PFSK-1 (cell line): ENCODE data around the gene R3HDM1.

ENCODE experiments used
- POLR2AphosphoS5 ChIP-seq: IDR thresholded peaks from 2 replicates; pipeline ENCODE4 v1.6.1; 2012; ENCODE audit warnings: low read depth, mild to moderate bottlenecking, control low read depth, low read length, moderate library complexity
- TAF1 ChIP-seq: IDR thresholded peaks from 2 replicates; pipeline ENCODE4 v1.6.1; 2012; ENCODE audit warnings: low read length, control low read depth, borderline replicate concordance; ENCODE audit not compliant: insufficient read depth
- TF ChIP-seq, protein P1 (sequence below), 2 experiments: IDR thresholded peaks; 2 replicates each; pipeline versions ENCODE4 v1.6.1 to v1.8.0; 2011 to 2012; ENCODE audit warnings: low read depth in 2 of 2, low read length in 2 of 2, control low read depth in 1 of 2, inconsistent platforms in 1 of 2, mild to moderate bottlenecking in 1 of 2, moderate library complexity in 1 of 2; ENCODE audit not compliant: insufficient read depth in 1 of 2

DNA sequence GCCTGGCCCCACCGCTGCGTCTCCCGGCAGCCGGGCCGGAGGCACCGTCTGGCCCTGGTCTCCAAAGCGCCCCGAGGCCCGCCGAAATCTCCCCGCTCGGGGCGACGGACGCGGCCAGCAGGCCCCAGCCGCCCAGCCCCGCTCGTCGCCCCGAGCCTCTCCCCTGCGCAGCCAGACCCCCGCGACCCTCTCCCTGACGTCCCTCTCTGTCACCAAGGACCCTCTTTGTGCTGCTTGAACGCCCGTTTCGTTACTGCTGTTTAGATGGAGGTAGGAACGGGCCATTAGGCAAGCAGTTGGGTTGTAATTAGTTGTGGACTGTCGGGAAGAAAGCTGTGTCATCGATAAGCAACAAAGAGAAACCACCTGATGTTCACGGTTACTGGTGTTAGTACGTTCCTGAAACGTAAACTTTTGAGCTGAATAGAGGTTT, 211.1 kb downstream of the R3HDM1 start:
- TF ChIP-seq POLR2AphosphoS5 (no peak), TAF1 (0 out of 2 replicates have a peak, but pooled peaks have one; percentile 28)
- TF ChIP-seq, protein P1, sequence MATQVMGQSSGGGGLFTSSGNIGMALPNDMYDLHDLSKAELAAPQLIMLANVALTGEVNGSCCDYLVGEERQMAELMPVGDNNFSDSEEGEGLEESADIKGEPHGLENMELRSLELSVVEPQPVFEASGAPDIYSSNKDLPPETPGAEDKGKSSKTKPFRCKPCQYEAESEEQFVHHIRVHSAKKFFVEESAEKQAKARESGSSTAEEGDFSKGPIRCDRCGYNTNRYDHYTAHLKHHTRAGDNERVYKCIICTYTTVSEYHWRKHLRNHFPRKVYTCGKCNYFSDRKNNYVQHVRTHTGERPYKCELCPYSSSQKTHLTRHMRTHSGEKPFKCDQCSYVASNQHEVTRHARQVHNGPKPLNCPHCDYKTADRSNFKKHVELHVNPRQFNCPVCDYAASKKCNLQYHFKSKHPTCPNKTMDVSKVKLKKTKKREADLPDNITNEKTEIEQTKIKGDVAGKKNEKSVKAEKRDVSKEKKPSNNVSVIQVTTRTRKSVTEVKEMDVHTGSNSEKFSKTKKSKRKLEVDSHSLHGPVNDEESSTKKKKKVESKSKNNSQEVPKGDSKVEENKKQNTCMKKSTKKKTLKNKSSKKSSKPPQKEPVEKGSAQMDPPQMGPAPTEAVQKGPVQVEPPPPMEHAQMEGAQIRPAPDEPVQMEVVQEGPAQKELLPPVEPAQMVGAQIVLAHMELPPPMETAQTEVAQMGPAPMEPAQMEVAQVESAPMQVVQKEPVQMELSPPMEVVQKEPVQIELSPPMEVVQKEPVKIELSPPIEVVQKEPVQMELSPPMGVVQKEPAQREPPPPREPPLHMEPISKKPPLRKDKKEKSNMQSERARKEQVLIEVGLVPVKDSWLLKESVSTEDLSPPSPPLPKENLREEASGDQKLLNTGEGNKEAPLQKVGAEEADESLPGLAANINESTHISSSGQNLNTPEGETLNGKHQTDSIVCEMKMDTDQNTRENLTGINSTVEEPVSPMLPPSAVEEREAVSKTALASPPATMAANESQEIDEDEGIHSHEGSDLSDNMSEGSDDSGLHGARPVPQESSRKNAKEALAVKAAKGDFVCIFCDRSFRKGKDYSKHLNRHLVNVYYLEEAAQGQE (IDR thresholded peaks at IDR 0.05; ENCODE audit: insufficient read depth in 1 of 2, low read depth in 2 of 2, low read length in 2 of 2), result no peak
